DMS153 (cell line): ENCODE results near the gene GALNT17.

Source experiments
- DNase-seq: peaks from one replicate; lab custom pipeline; 2025; lab: John Stamatoyannopoulos, UW

GALNT17 gene

DNA sequence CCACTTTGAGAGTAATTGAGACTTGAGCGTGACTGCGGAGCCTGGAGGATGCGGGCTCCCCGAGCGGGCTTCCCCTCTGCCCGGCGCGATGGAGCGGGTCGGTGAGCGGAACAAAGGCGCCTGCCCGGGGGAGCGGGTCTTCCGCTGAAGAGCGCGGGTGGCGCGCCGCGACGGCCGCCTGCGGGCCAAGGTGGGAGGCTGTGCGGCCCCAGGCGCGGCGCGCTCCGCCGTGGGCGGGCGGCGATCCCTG lies at the start of gene GALNT17:
GALNT17 (plus strand) TSS at position 18 of the 250 bp plus-strand sequence.
- no peak for DNase-seq

DNA sequence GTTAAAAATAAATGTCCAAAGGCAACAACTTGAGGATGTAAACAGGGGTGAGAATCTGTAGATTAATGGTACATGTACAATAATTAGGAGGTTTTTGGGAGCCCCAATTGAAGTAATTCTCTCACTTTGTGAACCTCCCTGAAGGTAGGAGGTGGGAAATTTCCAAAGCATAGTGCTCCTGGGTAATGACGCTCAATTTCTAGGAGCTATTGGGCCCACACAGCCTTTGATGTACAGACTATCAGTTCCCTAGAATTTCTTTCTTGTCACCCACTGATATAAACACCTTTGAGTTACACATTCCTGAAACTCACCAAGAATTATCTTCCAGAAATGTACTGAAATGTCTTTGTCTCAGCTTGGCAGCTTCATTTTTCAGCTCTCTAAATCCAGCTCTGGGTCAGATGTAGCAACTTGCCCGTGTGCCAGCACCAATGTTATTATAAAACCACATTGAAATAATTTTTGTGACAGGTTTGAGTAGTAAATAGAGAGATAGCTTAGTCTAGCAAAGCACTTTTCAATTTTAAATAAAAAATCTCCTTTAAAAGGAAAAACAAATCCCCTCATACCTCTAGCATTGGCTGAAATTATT lies 36.6 kb upstream of the GALNT17 start:
- DNase-seq = no peak

DNA sequence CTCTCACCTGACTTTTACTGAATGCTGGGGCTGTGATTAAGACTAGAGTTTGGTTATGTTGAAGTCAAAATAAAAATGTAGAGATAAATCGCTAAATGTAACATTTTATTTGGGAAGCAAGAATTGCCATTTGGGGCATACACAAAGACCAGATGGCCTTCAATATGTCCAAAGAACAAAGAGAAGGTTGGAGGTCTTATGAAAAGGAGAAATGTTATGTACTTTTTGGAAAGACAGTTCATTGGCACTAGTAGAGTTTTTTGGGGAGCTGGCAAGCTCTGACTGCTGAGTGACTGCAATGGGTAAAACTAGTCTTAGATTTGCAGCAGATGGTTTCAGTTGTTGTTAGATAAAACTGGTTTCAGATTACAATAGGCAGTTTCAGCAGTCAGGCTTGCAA lies 35.6 kb upstream of the GALNT17 start:
- DNase-seq = no peak

DNA sequence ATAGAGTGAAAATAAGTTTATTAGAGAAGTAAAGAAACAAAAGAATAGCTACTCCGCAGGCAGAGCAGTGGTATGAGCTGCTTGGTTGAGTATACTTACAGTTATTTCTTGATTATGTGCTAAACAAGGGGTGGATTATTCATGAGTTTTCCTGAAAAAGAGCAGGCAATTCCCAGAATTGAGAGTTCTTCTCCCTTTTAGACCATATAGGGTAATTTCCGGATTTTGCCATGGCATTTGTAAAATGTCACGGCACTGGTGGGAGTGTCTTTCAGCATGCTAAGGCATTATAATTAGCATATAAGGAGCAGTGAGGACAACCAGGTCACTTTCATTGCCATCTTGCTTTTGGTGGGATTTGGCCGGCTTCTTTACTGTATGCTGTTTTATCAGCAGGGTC lies 25.7 kb upstream of the GALNT17 start:
- no peak for DNase-seq

DNA sequence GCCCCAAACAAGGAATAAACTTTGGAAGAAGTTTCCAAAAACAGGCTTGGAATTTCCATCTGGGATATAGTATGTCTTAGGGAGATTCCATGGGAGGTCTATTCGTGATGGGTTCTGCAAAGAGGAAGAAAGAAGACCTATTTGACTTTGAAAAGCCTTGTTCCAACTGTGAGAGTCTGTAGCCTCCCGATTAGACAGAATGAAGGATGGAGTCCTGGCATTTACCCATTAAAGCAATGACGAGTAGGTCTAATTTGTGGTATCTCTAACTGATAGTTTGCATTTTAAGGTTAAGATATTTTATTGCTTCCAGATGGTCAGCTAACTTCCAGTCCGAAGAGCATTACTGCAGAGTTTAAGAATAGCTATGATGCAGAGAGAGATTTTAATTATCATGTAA lies 19.5 kb upstream of the GALNT17 start:
- no peak for DNase-seq

DNA sequence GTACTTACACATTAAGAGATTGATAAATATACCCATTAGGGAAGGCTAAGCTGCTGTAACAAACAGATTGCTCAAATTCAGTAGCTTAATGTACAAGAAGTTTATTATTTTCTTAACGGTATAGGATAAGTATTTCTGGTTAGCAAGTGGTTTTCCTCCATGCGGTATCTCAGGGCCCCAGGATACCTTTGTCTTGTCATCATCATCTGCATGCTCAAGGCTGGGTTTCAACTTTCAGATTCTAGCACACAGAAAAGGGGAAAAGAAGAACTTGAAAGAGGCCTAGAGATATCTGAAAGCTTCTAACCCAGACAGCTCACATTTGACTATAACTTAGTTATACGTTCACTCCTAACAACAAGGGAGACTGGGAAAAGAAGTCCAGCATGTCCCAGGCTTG lies 11.8 kb upstream of the GALNT17 start:
- no peak for DNase-seq

DNA sequence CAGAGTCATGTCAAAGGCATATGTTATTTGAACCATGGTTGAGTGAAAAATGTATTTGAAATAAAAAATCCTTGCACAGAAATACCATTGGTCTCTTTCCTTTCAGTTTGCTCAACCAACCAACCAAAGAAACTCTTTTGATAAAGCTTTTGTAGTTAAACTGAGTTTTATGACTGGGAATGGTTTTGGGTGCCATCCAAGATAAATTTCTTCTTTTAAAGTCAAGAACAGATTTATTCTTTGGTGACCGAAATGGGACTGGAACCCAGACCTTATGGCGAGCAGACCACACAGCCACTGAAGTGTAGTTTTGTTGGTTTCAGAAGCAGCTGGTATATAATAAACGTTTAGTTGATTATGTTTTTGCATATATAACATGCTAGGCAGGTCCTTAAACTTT lies 2.8 kb upstream of the GALNT17 start:
- DNase-seq = no peak

DNA sequence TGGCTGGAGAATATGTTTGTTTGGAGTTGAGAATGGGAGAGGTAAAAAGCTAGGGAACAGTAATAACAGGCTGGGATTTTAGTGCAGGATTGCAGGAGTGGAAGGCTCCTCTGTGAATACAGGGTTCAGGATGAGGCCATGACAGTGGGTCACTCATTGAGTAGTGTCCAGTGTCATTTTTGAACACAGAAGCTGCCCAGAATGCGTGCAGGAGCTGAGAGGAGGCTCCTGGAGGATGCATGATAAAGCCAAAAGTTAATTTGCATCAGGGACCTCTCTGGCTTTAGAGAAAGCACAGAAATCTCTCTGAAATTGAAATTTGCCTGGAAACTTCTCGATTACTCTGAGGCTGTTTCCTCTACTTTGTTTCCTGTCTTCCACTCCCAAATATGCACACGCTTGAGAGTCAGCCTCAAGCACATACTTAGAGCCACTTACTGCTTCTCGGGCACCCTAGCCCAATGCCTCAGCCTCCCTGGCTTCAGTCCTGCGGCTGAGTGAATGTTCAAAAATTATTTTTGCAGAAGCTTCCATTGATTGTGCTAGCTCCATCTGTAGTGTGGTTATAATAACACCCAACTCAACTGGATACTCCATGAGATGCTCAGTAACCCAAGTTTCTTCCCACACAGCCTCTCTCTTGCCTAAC lies 1.8 kb upstream of the GALNT17 start:
- DNase-seq = no peak

DNA sequence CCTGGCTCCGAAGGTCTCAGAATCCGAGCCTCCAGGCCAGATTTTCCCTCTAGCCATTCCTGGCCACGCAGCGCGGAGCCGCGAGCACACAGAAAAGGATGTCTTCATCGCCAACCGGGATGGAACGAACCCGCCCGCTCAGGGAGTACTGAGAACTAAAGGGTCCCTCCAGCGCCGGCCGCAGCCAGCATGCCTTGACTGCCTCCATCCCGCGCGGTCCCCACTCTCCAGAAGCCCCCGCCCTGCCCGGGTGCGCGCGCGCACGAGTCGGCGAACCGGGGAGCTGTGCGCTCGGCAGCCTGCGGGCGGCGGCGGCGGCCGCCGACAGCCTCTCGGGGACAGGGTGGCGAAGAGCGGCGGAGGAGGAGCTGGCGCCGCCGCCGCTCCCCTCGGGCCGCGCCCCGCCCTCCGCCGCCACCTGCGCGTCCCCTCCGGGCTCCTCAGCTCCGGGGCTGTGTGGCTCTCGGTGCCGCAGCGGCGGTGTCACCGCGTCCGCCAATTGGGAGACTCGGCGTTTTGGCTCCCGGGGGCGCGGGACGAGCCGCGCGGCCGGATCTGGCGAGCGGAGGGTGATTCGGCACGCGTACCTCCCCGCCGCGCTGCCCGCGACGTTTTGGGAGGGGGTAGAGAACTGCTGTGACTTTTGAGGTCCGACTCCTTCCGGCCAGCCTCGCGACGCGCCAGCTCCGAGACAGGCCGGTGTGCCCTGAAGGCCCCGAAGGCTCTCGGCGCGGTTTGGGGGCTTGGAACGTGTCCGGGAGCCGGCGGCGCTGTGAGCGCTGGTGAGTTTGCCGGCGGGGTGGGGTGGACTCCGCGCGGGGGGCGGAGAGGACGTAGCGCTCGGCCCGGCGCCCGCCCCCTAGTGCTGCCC lies 453 bp upstream of the GALNT17 start:
- DNase-seq = no peak

DNA sequence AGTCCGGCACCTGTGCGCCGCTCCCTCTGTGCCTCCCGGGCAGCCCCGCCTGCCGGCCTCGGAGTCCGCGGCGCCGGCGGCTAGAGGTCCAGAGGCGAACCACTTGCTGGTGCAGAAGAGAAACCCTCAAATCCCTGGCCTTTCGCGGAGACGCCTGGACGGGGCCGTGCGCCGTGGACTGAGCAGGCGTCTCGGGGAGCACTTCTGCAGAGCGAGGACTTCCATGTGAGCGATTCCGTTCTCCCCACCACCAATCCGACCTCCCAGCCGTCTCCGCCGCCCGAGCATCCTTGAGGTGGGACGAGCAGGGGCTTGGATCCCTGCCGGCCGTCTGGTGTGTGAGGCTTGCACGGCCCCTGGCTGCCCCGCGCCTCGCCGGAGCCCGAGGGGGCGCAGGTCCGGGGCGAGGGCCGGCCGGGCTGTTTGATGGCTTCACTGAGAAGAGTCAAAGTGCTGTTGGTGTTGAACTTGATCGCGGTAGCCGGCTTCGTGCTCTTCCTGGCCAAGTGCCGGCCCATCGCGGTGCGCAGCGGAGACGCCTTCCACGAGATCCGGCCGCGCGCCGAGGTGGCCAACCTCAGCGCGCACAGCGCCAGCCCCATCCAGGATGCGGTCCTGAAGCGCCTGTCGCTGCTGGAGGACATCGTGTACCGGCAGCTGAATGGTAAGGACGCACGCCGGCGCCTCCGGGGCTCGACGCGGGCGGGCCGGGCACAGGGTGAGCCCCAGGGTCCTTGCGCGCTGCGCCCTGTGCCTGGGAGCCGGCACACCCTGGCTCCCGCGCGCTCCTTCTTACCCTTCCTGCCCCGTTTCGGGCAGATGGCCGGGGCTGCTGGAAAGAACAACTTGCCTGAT lies 660 bp downstream of the GALNT17 start:
- no peak for DNase-seq

DNA sequence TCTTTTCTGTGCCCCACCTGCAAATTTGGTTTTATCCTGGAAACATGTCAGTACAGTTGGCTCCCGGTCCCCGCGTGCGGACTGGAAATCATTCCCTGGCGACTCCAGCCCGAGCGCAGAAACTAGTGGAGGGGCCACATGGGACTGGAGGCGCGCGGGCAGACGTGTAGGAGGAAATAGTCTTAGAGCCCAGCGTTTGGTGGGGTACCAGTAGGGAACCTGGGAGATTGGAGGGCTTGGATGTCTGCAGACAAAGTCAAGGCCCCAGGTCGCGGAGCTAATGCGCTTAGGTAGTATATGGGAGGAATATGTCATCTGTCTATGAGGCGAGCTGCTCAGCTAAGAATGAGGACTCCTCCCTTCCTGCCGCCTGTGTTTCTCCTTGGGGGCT lies 1.3 kb downstream of the GALNT17 start:
- no peak for DNase-seq

DNA sequence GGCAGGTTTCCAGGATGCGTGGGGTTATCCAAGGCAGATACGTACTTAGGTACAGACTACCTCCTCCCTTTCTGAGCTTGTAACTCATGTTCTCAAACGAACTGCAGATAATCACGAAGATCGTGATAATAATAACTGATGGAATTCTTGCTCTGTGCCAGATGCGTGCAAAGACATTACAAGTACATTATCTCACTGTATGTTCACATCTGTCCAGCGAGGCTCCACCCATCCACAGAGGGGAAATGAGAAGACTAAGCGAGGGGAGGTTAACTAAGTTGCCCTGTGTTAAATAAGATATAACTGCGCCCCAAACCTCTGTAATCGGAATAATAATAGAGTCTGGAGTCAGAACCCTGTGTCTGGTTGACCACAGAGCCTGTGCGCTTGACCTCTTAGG lies 1.9 kb downstream of the GALNT17 start:
- no peak for DNase-seq

DNA sequence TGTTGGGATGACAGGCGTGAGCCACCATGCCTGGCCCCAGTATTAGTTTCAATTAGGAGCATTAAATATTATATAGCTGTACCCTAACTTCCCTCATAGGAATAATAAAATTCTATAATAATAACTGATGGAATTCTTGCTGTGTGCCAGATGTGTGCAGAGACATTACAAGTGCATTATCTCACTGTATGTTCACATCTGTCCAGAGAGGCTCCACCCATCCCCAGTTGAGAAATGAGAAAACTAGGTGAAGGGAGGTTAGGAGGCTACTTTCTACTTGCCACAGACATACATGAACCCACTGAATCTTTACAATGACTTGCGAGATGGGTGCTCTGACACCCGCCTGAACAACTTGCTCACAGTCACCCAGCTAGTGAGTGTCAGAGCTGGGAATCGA lies 3.2 kb downstream of the GALNT17 start:
- no peak for DNase-seq

DNA sequence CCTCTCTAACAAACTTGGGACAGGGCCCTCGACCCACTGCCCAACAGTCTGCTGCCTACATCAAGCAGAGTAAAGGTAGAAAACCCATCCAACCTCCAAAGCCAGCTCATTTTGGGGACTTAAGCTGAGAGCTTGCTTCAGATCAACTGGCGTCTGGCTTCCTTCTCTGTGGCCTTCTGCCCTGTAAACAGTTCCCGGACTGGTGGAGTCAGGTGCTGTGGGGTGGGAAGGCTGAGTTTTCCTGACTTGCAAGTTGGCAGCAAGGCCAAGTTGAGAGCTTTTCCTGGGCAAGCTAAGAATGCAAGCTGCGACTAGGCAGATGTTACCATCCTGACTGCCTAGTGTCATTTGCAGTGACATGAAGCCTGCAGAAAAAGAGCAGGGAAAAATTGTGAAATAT lies 3.7 kb downstream of the GALNT17 start:
- DNase-seq = no peak

DNA sequence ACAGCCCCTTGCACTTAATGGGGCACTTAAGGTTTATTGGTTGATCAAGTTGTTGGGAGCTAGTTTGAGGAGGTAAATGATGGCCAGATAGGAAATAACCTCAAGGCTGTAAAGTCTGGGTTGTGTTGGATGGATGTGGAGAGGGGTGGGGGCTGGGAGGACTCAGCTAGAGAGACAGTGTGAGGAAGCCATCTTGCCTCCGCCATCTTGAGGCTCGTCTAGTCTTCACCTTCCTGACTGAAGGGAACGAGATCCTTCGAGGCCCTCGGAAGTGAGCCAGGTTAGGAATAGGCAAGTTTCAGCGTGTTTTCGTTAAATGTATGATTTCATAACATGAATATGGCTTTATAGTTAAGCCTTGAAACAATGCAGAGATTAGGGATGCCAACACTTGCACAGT lies 5.5 kb downstream of the GALNT17 start:
- no peak for DNase-seq

DNA sequence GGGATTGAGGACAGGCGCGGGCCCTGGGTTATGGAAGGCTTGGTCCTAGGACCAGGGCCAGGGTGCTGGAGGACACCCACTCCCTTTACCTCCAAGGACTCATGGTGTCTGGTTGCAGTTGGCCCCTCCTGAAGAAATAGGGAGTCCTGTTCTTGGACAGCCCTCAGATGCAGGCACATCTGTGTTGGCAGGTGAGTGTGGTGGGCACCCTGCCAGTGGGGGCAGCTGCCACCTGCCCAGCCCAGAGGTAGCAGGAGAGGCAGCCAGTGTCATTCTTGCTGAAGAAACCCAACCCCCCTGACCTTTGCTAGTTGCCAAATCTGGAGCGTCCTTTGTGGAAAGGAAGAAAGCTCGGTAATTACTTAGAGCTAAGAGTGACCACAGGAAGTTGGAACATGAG lies 8.3 kb downstream of the GALNT17 start:
- DNase-seq = no peak

DNA sequence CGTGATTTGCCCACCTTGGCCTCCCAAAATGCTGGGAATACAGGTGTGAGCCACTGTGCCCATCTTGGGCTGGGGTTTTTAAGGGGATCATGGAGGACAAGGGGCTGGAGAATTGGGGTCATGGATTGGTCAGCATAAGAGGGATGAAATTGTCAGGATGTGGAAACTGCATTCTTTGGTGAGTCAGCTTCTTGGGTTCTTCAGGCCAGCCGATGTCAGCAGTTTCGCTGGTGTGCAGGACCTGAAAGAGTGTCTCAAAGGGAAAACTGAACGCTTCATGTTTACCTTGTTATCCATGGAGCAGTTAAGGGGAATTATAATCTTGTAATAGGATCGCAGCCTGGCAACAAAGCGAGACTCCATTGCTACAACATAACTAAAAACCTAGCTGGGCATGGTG lies 13.0 kb downstream of the GALNT17 start:
- no peak for DNase-seq

DNA sequence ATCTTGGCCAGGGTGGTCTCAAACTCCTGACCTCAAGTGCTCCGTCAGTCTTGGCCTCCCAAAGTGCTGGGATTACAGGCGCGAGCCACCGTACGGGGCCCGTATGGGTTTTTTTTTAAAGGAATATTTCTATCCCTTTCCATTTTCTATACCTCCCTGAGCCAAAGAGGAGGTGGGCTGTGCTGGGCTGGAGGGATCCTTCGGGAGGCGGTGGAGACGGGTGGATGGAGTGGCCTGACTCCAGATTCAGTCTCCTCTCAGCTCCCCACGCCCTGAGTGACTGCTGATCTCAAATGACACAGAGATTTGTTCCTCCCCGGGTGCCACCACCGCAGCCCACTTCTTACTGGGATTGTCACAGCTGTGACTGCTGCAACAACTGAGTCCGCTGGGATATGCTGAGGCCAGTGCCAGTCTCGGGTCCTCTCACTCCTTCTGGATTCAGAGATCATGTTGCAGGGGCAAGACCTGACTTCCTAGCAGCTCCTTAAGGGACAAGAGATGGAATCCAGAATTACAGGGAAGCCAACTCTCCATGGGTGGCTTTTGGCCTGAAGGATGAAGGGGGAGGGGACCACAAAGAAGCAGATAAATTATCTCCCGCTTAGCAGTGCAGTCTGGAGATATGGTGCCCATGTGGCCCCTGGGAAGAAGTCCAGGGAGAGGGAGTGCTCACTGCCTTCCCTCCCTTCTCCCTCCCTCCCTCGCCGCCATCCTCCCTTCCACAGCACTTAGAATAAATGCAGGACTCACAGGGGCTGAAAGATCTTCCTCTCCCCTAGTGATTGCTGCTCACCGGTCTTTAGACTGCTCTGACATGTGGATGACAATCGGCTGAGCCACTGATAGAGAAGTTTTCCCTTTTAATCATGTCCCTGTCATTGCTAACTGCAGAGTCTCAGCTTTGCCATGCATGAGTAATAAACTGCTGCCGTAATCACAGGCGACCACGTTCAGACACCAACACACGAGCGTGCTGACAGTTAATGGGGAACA lies 14.3 kb downstream of the GALNT17 start:
- no peak for DNase-seq

DNA sequence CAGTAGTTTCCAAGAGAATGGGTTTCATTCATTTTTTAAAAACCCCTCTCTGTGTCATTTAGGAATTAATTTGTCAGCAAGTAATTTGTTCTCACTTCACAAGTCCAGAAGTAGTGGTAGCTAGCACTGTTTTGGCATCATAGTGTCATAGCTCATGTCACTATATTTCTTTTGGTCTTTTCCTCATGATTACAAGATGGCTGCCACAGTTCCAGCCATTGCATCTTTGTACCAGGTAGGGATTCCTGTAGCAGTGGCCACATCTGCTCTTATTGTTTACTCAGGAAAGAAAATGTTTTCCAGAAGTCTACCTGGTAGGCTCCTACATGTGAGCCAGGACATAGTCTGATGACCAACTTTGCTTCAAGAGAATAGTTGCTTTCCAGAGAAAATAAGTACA lies 16.2 kb downstream of the GALNT17 start:
- no peak for DNase-seq

DNA sequence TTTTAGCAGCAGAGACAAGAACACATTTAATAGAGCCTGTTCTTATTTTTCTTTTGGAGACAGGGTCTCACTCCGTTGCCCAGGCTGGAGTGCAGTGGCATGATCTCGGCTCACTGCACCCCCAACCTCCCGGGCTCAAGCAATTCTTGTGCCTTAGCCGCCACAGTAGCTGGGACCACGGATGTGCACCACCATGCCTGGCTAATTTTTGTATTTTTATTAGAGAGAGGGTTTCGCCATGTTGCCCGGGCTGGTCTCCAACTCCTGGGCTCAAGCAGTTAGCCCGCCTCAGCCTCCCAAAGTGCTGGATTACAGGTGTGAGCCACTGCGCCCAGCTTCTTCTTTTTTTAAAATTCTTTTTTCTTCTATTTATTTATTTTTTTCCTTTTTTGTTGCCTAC lies 23.3 kb downstream of the GALNT17 start:
- DNase-seq = no peak

DNA sequence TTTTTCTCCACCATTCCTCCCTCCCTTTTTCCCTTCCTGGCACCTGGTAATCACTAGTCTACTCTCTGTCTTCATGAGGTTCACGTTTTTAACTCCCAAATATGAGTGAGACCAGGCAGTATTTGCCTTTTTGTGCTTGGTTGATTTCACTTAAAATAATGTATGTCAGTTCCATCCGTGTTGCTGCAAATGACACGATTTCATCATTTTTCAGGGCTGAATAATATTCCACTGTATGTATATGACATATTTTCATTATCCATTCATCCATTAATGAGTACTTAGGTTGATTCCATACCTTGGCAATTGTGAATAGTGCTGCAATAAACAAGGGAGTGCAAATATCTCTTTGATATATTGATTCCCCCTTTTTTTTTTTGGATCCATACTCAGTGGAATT lies 25.8 kb downstream of the GALNT17 start:
- no peak for DNase-seq

DNA sequence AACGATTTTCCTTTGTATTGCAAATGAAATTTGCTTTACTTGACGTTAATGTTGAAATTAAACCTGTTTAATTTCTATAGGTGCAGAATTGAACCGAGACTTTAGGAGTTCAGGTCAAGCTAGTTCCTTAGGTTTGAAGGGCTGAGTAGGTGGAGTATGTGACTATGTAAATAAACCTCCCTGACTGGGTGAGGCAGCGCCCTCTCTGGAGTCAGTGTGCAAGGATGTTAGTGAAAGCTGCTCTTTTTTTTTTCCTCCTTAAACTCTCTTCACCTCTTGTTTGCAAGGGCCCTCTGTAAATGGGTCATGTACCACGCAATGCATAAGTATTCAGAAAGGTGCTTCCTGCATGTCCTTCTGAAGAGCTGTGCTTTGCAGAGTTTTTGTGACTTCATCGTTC lies 33.8 kb downstream of the GALNT17 start:
- no peak for DNase-seq
